Gastrocnemius medialis (tissue), 4 donors: ENCODE results near the gene PATJ. TPM values are rescaled to one million over a fixed set of nuclear protein-coding genes. Genes with fewer than 3 reads are reported as not detected.
A peak's percentile ranks its signal among the peaks of the same experiment; 100 is the strongest.

Experiments
- ATAC-seq, 2 donors: fragments of 150-250 bp; one replicate each; pipeline ENCODE4 v1.9.1; 2016
- DNase-seq, 2 donors: peaks; one replicate each; pipeline ENCODE4 v3.0.0-alpha.2; 2019
- H3K27ac ChIP-seq, 4 donors: fragments of 200-600 bp; sonication (generic); 1 replicate in 1 of 4; 2 replicates in 3 of 4; pipeline ENCODE4 v1.5.1; 2016 to 2018; ENCODE audit warnings: mild to moderate bottlenecking in 2 of 4, moderate library complexity in 1 of 4
- H3K27me3 ChIP-seq, 3 donors: fragments of 200-600 bp; sonication (generic) in 2 of 3; 1 replicate in 1 of 3; 2 replicates in 2 of 3; pipeline versions ENCODE4 v1.5.1 to v1.6.0; 2016 to 2019; ENCODE audit warnings: mild to moderate bottlenecking in 1 of 3, moderate library complexity in 1 of 3
- H3K36me3 ChIP-seq, 2 donors: fragments of 200-600 bp; sonication (generic) in 1 of 2; one replicate each; pipeline ENCODE4 v1.5.1; 2017 to 2018
- H3K4me1 ChIP-seq, 2 donors: fragments of 200-600 bp; sonication (generic) in 1 of 2; one replicate each; pipeline ENCODE4 v1.5.1; 2016 to 2017; ENCODE audit warnings: mild to moderate bottlenecking in 2 of 2
- H3K4me3 ChIP-seq, 4 donors: fragments of 200-600 bp; sonication (generic) in 3 of 4; 1 replicate in 1 of 4; 2 replicates in 3 of 4; pipeline ENCODE4 v1.5.1; 2016 to 2019; ENCODE audit warnings: mild to moderate bottlenecking in 2 of 4
- H3K9me3 ChIP-seq, 3 donors: fragments of 200-600 bp; sonication (generic) in 2 of 3; 1 replicate in 1 of 3; 2 replicates in 2 of 3; pipeline ENCODE4 v1.5.1; 2016 to 2019
- CTCF ChIP-seq, 5 experiments: fragments of 450-650 bp in 3 of 5; fragments of 200-600 bp in 2 of 5; sonication (generic) in 2 of 5; IDR thresholded peaks in 4 of 5; conservative IDR thresholded peaks in 1 of 5; 1 replicate in 4 of 5; 2 replicates in 1 of 5; pipeline ENCODE4 v1.5.1; 2016 to 2019; ENCODE audit warnings: antibody characterized with exemption in 5 of 5, mild to moderate bottlenecking in 3 of 5, moderate library complexity in 3 of 5
- POLR2A ChIP-seq, 2 donors: fragments of 450-650 bp; IDR thresholded peaks; one replicate each; pipeline ENCODE4 v1.6.1; 2017; ENCODE audit warnings: antibody characterized with exemption in 2 of 2, mild to moderate bottlenecking in 2 of 2, moderate library complexity in 2 of 2
- in situ Hi-C, 4 donors: fragments of 200-750 bp; cut with MboI; loops; one replicate each; pipeline versions ENCODE4 v1.15.0 to v1.8.0; 2017; ENCODE audit warnings: low sequenced_read_pairs in 4 of 4
- intact Hi-C: fragments of 100-400 bp; cut with DNase I; formaldehyde crosslinking; loops from one replicate; pipeline ENCODE4 v1.15.1; 2023; ENCODE audit warnings: low total_unique reads
- total RNA-seq, 4 donors: library from RNA; depleted of rRNA; stranded (reverse); fragments of >200 nt; gene quantifications; one replicate each; pipeline versions ENCODE4 v1.1.0 to v1.2.3, GENCODE V29; 2016

PATJ gene
- total RNA-seq, 4 donors from 2014 or later: 19.3 to 44.8 (median 26.0) TPM

- no peak for DNase-seq
- TF ChIP-seq CTCF (IDR thresholded peaks at IDR 0.05 in 4 of 5, conservative IDR thresholded peaks at IDR 0.05 in 1 of 5) (peak in 2 of 5 experiments; percentile 18 to 28), POLR2A (IDR thresholded peaks at IDR 0.05) (no peak)
- ATAC-seq: no peak
- Histone ChIP-seq H3K27me3 (no peaks in the 10 kb centered on the region), H3K36me3 (no peaks in the 10 kb centered on the region), H3K27ac (no peak overlapping the region), H3K4me1 (peaks cover 15 to 26% of the 10 kb centered on the region in 2 donors), H3K9me3 (no peaks in the 10 kb centered on the region), H3K4me3 (no peak overlapping the region)
- intact Hi-C loops: loop anchor here (5.0 kb wide), 1 partner anchor 122 kb away; no protein-coding TSS in a partner anchor
- in situ Hi-C loops: no loop called here
Measured at GRCh38 chr1:61950418-61950817, 208.1 kb downstream of the PATJ start.

GRCh38 chr1:61951731-61952580 is 209.7 kb downstream of the PATJ start:
- no peak for DNase-seq
- peak overlapping the region; percentile 1 to 66 (median 23) for H3K27ac ChIP-seq

GRCh38 chr1:61952675-61953074 is 210.4 kb downstream of the PATJ start:
- intact Hi-C loops: loop anchor here (5.0 kb wide), 1 partner anchor 120 kb away; no protein-coding TSS in a partner anchor
- no peak for ATAC-seq
- DNase-seq: no peak
- in situ Hi-C loops: no loop called here
- no peak for TF ChIP-seq CTCF (IDR thresholded peaks at IDR 0.05 in 4 of 5, conservative IDR thresholded peaks at IDR 0.05 in 1 of 5)
- TF ChIP-seq POLR2A (IDR thresholded peaks at IDR 0.05): no peak
- Histone ChIP-seq H3K27ac (peak overlapping the region; percentile 1 to 66 (median 22)), H3K36me3 (no peaks in the 10 kb centered on the region), H3K27me3 (no peaks in the 10 kb centered on the region), H3K9me3 (no peaks in the 10 kb centered on the region), H3K4me3 (peak overlapping the region in 1 of 4 donors; percentile 0), H3K4me1 (peaks cover 20 to 26% of the 10 kb centered on the region in 2 donors)

More at GRCh38 chr1:61951731-61952580, 209.7 kb downstream of the PATJ start:
- TF ChIP-seq CTCF (IDR thresholded peaks at IDR 0.05 in 4 of 5, conservative IDR thresholded peaks at IDR 0.05 in 1 of 5) (no peak), POLR2A (IDR thresholded peaks at IDR 0.05) (no peak)
- peak overlapping the region in 1 of 4 donors; percentile 0 for H3K4me3 ChIP-seq
- in situ Hi-C loops: no loop called here
- ATAC-seq: peak; percentile 26 to 49
- no peaks in the 10 kb centered on the region for H3K27me3 ChIP-seq
- peaks cover 19 to 26% of the 10 kb centered on the region in 2 donors for H3K4me1 ChIP-seq
- H3K36me3 ChIP-seq: no peaks in the 10 kb centered on the region
- intact Hi-C loops: loop anchor here (5.0 kb wide), 1 partner anchor 120 kb away; no protein-coding TSS in a partner anchor
- H3K9me3 ChIP-seq: no peaks in the 10 kb centered on the region

- Histone ChIP-seq H3K27ac (peak overlapping the region; percentile 1 to 66 (median 22)), H3K27me3 (no peaks in the 10 kb centered on the region), H3K4me1 (peaks cover 20 to 26% of the 10 kb centered on the region in 2 donors), H3K4me3 (peak overlapping the region in 1 of 4 donors; percentile 0), H3K9me3 (no peaks in the 10 kb centered on the region), H3K36me3 (no peaks in the 10 kb centered on the region)
- DNase-seq (no peak), ATAC-seq (no peak)
- in situ Hi-C loops (no loop called here), intact Hi-C loops (loop anchor here (5.0 kb wide), 1 partner anchor 119 kb away; no protein-coding TSS in a partner anchor)
- TF ChIP-seq CTCF (IDR thresholded peaks at IDR 0.05 in 4 of 5, conservative IDR thresholded peaks at IDR 0.05 in 1 of 5): no peak
- TF ChIP-seq POLR2A (IDR thresholded peaks at IDR 0.05): no peak
Measured at GRCh38 chr1:61953076-61953789, 211.0 kb downstream of the PATJ start.
